K562 (cell line): ENCODE results near the gene GNG14. TPM values are rescaled to one million over a fixed set of nuclear protein-coding genes. Genes with fewer than 3 reads are reported as not detected.
"Not testable (repeated sequence)": the region's sequence is repeated elsewhere in the genome, so short reads cannot be mapped to it uniquely, and the experiment has no call there.

Experiments
- ATAC-seq: fragments of 200-7000 bp; cut with Tn5 transposase; 3 replicates; pipeline ENCODE4 v1.9.1; 2020; ENCODE audit warnings: moderate library complexity
- BruUV-seq: library from RNA; stranded (reverse); fragments of 400-500 nt; replicated peaks from 2 replicates; lab custom pipeline; 2021; lab: Mats Ljungman, UMichigan
- CTCF ChIA-PET: fragments of 300-600 bp; formaldehyde crosslinking; extraction: SDS; loops from one replicate; lab custom pipeline; 2021; ENCODE audit warnings: low intra/inter-chr PET ratio; lab: Yijun Ruan, JAX
- POLR2A ChIA-PET: fragments of 300-600, 350-650 bp; sonication (Branson Sonifier 250); formaldehyde crosslinking; extraction: SDS; loops from one replicate; lab custom pipeline; 2021; ENCODE audit warnings: antibody characterized with exemption, inconsistent platforms; lab: Yijun Ruan, JAX
- DNase-seq, 4 experiments: peaks; one replicate each; pipeline versions ENCODE4 v3.0.0 to v3.0.0-alpha.2; 2011 to 2018; ENCODE audit warnings: low spot score in 3 of 4, mixed read lengths in 3 of 4; ENCODE audit errors: extremely low read depth in 1 of 4
- FAIRE-seq: peaks from 2 replicates; lab custom pipeline; 2011; peaks lifted over from hg19 to GRCh38; lab: Jason Lieb, UNC
- H2AFZ ChIP-seq: 2 replicates; pipeline ENCODE4 v1.6.0; 2011; ENCODE audit warnings: low read depth, low read length, control low read depth, inconsistent platforms
- H3K27ac ChIP-seq: fragments of 200-600 bp; 3 replicates; pipeline ENCODE4 v1.8.0; 2011; ENCODE audit warnings: low read depth, mild to moderate bottlenecking, control low read depth, inconsistent platforms, low read length, moderate library complexity, mixed read lengths; ENCODE audit errors: extremely low read depth
- H3K27me3 ChIP-seq, 2 experiments: fragments of 300-600 bp in 1 of 2; 2 replicates in 1 of 2; 3 replicates in 1 of 2; pipeline versions ENCODE4 v1.6.0 to v1.8.0; 2011; ENCODE audit warnings: inconsistent platforms in 2 of 2, low read length in 2 of 2, mild to moderate bottlenecking in 1 of 2, mixed read lengths in 1 of 2, moderate library complexity in 1 of 2; ENCODE audit not compliant: control insufficient read depth in 2 of 2, insufficient read depth in 2 of 2
- H3K36me3 ChIP-seq: fragments of 300-600 bp; 3 replicates; pipeline ENCODE4 v1.8.0; 2011; ENCODE audit warnings: mild to moderate bottlenecking, low read length, inconsistent platforms; ENCODE audit not compliant: control insufficient read depth, insufficient read depth
- H3K4me1 ChIP-seq, 2 experiments: fragments of 200-600 bp in 1 of 2; replicated peaks in 1 of 2; 2 replicates in 1 of 2; 3 replicates in 1 of 2; pipeline versions ENCODE4 v1.5.1 to v1.8.0; 2011; ENCODE audit warnings: inconsistent platforms in 2 of 2, low read length in 2 of 2, mild to moderate bottlenecking in 1 of 2, mixed read lengths in 1 of 2, moderate library complexity in 1 of 2; ENCODE audit not compliant: control insufficient read depth in 2 of 2, insufficient read depth in 2 of 2
- H3K4me2 ChIP-seq: 2 replicates; pipeline ENCODE4 v1.6.1; 2011; ENCODE audit warnings: low read length, control low read depth, inconsistent platforms, mixed read lengths; ENCODE audit not compliant: insufficient read depth
- H3K4me3 ChIP-seq: fragments of 200-600 bp; sonication (generic), shearing (Covaris generic); 2 replicates; pipeline ENCODE4 v1.5.1; 2016; ENCODE audit warnings: control low read depth, inconsistent platforms
- H3K79me2 ChIP-seq: fragments of 200-600 bp; 3 replicates; pipeline ENCODE4 v1.8.0; 2011; ENCODE audit warnings: low read length, inconsistent platforms; ENCODE audit not compliant: control insufficient read depth, insufficient read depth
- H3K9ac ChIP-seq, 2 experiments: 2 replicates each; pipeline versions ENCODE4 v1.6.0 to v1.6.1; 2011; ENCODE audit warnings: low read depth in 2 of 2, low read length in 2 of 2, control low read depth in 1 of 2, inconsistent platforms in 1 of 2, mild to moderate bottlenecking in 1 of 2, mixed read lengths in 1 of 2; ENCODE audit not compliant: insufficient read depth in 1 of 2
- H3K9me1 ChIP-seq: one replicate; pipeline ENCODE4 v1.6.0; 2011; ENCODE audit warnings: inconsistent platforms, mild to moderate bottlenecking, low read length, moderate library complexity; ENCODE audit not compliant: control insufficient read depth, insufficient read depth
- H3K9me3 ChIP-seq: replicated peaks from 2 replicates; pipeline ENCODE4 v1.5.1; 2011; ENCODE audit warnings: low read depth, low read length, inconsistent platforms; ENCODE audit not compliant: control insufficient read depth, insufficient read depth
- H4K20me1 ChIP-seq: replicated peaks from 2 replicates; pipeline ENCODE4 v1.6.1; 2011; ENCODE audit warnings: low read length, inconsistent platforms, mixed read lengths; ENCODE audit not compliant: control insufficient read depth, insufficient read depth
- GTF2A2 ChIP-seq: IDR thresholded peaks from 2 replicates; pipeline ENCODE4 v1.6.1; 2016; ENCODE audit warnings: mild to moderate bottlenecking, missing genetic modification characterization, missing compliant biosample characterization
- ILF3 ChIP-seq: fragments of 450-650 bp; IDR thresholded peaks from 2 replicates; pipeline ENCODE4 v1.6.1; 2018; ENCODE audit warnings: antibody characterized with exemption, mild to moderate bottlenecking, moderate library complexity, borderline replicate concordance
- KLF1 ChIP-seq: fragments of 450-650 bp; IDR thresholded peaks from 2 replicates; pipeline ENCODE4 v1.6.1; 2016; ENCODE audit warnings: missing genetic modification characterization, missing compliant biosample characterization
- MECOM ChIP-seq: fragments of 250-450 bp; sonication (Bioruptor Pico); IDR thresholded peaks from 2 replicates; pipeline ENCODE4 v1.8.0; 2022; ENCODE audit warnings: inconsistent platforms
- MTF1 ChIP-seq: fragments of 250-450 bp; sonication (Bioruptor Pico); IDR thresholded peaks from 2 replicates; pipeline ENCODE4 v1.9.0; 2021; ENCODE audit warnings: moderate library complexity, mild to moderate bottlenecking, inconsistent platforms, borderline replicate concordance
- POLR2AphosphoS5 ChIP-seq: IDR thresholded peaks from 2 replicates; pipeline ENCODE4 v1.6.1; 2011; ENCODE audit warnings: mild to moderate bottlenecking, low read depth, low read length, moderate library complexity; ENCODE audit not compliant: control insufficient read depth, insufficient read depth
- PURB ChIP-seq: sonication (generic); formaldehyde crosslinking; IDR thresholded peaks from 2 replicates; pipeline ENCODE4 v1.9.0; 2021; ENCODE audit warnings: low read depth, mild to moderate bottlenecking, missing genetic modification reagents
- RB1 ChIP-seq: fragments of 450-650 bp; IDR thresholded peaks from 2 replicates; pipeline ENCODE4 v1.6.1; 2017; ENCODE audit warnings: low read depth, mild to moderate bottlenecking
- RHOXF2B ChIP-seq: fragments of 250-450 bp; sonication (Bioruptor Pico); conservative IDR thresholded peaks from 2 replicates; pipeline ENCODE4 v1.5.1; 2021
- RNF2 ChIP-seq: sonication (generic); IDR thresholded peaks from 2 replicates; pipeline ENCODE4 v1.6.1; 2016
- SUPT5H ChIP-seq: fragments of 450-650 bp; IDR thresholded peaks from 2 replicates; pipeline ENCODE4 v1.6.1; 2016
- TAF1 ChIP-seq: IDR thresholded peaks from 2 replicates; pipeline ENCODE4 v1.6.1; 2011; ENCODE audit warnings: mild to moderate bottlenecking, low read length, moderate library complexity; ENCODE audit not compliant: insufficient read depth, control insufficient read depth, severe bottlenecking; ENCODE audit errors: extremely low read depth
- TAL1 ChIP-seq: fragments of 450-650 bp; IDR thresholded peaks from 2 replicates; pipeline ENCODE4 v1.6.1; 2016; ENCODE audit warnings: mild to moderate bottlenecking
- ZEB2 ChIP-seq: fragments of 450-650 bp; IDR thresholded peaks from 2 replicates; pipeline ENCODE4 v1.6.1; 2016
- ZNF121 ChIP-seq: sonication (generic); formaldehyde crosslinking; conservative IDR thresholded peaks from 2 replicates; pipeline ENCODE4 v1.8.0; 2022; ENCODE audit warnings: missing genetic modification reagents
- ZNF707 ChIP-seq: fragments of 250-450 bp; sonication (Bioruptor Pico); conservative IDR thresholded peaks from 2 replicates; pipeline ENCODE4 v1.8.0; 2022; ENCODE audit warnings: inconsistent platforms, mild to moderate bottlenecking, moderate library complexity
- WGBS: fragments of 100-300 bp; shearing (Covaris generic); methylation state at CpG from one replicate; pipeline ENCODE4 v1.1.6; 2016; ENCODE audit warnings: low coverage, mixed read lengths; ENCODE audit not compliant: insufficient coverage; ENCODE audit errors: missing lambda C conversion rate; 5-methylcytosine and 5-hydroxymethylcytosine counted together
- in situ Hi-C: fragments of 300-500 bp; cut with MboI; formaldehyde crosslinking; loops from 4 replicates; pipeline ENCODE4 v1.15.0; 2018; ENCODE audit warnings: inconsistent platforms, mixed read lengths
- intact Hi-C: fragments of 100-400 bp; cut with micrococcal nuclease; formaldehyde crosslinking; loops from 2 replicates; pipeline ENCODE4 v1.14.2; 2022
- polyA plus RNA-seq, 8 experiments: library from polyadenylated mRNA; depleted of rRNA in 4 of 8; stranded (reverse) in 5 of 8; unstranded in 3 of 8; fragments of >200 nt; fragmentation: Nextera tagmentation in 2 of 8; fragmentation: Illumina TruSeq in 1 of 8; extraction: Ambion mirVana in 2 of 8; extraction: Trizol in 1 of 8; gene quantifications; 2 replicates each; pipeline versions ENCODE4 v1.2.1 to v1.2.3, GENCODE V29; 2011 to 2014; ENCODE audit warnings: inconsistent platforms in 1 of 8, missing spikeins in 1 of 8
- total RNA-seq, 7 experiments: library from RNA; depleted of rRNA in 6 of 7; stranded (reverse); fragments of >200 nt in 6 of 7; fragmentation: Illumina TruSeq in 2 of 7; extraction: Trizol in 2 of 7; gene quantifications; 2 replicates each; pipeline versions ENCODE4 v1.2.1 to v1.2.3, GENCODE V29; 2011 to 2021; ENCODE audit warnings: low replicate concordance in 1 of 7
- TF ChIP-seq, protein P1 (sequence below): fragments of 200-800 bp; sonication (Bioruptor generic); IDR thresholded peaks from 2 replicates; pipeline ENCODE4 v1.6.1; 2017; ENCODE audit warnings: missing genetic modification characterization, missing compliant biosample characterization

GNG14 gene
- total and polyA plus RNA-seq, 9 of the 15 experiments (the other 6 are each of a cell fraction or from before 2014, with no cell fraction given): not detected

- BruUV-seq, intact Hi-C loops, FAIRE-seq: not testable (repeated sequence)
These were observed 9.6 kb downstream of the GNG14 start for GRCh38 chr19:12697425-12697824.

GRCh38 chr19:12698138-12698537 is 10.3 kb downstream of the GNG14 start:
- CTCF ChIA-PET: no interaction called here
- peaks cover 62% of the 10 kb centered on the region for H3K36me3 ChIP-seq
- TF ChIP-seq KLF1 (tag): no peak
- TF ChIP-seq ILF3: no peak
- no peak for TF ChIP-seq RHOXF2B
- no peak for TF ChIP-seq ZNF121
- TF ChIP-seq ZEB2: no peak
- TF ChIP-seq RB1: no peak
- no peak for TF ChIP-seq TAF1
- no peak for TF ChIP-seq TAL1
- no peak for TF ChIP-seq MTF1 (CRISPR knock-in tag)
- TF ChIP-seq GTF2A2 (tag): no peak
- TF ChIP-seq, protein P1, sequence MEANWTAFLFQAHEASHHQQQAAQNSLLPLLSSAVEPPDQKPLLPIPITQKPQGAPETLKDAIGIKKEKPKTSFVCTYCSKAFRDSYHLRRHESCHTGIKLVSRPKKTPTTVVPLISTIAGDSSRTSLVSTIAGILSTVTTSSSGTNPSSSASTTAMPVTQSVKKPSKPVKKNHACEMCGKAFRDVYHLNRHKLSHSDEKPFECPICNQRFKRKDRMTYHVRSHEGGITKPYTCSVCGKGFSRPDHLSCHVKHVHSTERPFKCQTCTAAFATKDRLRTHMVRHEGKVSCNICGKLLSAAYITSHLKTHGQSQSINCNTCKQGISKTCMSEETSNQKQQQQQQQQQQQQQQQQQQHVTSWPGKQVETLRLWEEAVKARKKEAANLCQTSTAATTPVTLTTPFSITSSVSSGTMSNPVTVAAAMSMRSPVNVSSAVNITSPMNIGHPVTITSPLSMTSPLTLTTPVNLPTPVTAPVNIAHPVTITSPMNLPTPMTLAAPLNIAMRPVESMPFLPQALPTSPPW (CRISPR knock-in tag): no peak
- TF ChIP-seq PURB (CRISPR knock-in tag): no peak
- TF ChIP-seq ZNF707: no peak
- no peak for TF ChIP-seq MECOM (CRISPR knock-in tag)
- TF ChIP-seq RNF2: no peak

More at GRCh38 chr19:12697425-12697824, 9.6 kb downstream of the GNG14 start:
- CTCF ChIA-PET, H4K20me1 ChIP-seq, DNase-seq, H3K27me3 ChIP-seq, ATAC-seq, H3K9me3 ChIP-seq, H2AFZ ChIP-seq, H3K79me2 ChIP-seq, H3K9me1 ChIP-seq, in situ Hi-C loops: not testable (repeated sequence)
- Histone ChIP-seq H3K36me3 (peaks cover 62% of the 10 kb centered on the region), H3K4me2 (peak overlapping the region; percentile 91; the same call in 1 of the 2 replicates), H3K9ac (peak overlapping the region; percentile 50 to 68; a peak in 2 of 4 replicates), H3K4me1 (peaks cover 0 to 32% of the 10 kb centered on the region in 2 experiments; a peak in 3 of 5 replicates), H3K27ac (peak overlapping the region; percentile 69; the same call in 1 of the 3 replicates), H3K4me3 (peak overlapping the region; percentile 82)
- 95% methylated on average over 17 of the region's 22 CpGs for WGBS
- TF ChIP-seq POLR2AphosphoS5 (0 out of 2 replicates have a peak, but pooled peaks have one; percentile 14), SUPT5H (0 out of 2 replicates have a peak, but pooled peaks have one; percentile 18)
- POLR2A ChIA-PET: interaction anchor here (0.6 to 2.6 kb wide), 4 partner anchors 12 to 557 kb away, joined by 4 to 21 read pairs (median 5); partner anchors contain the start of gene ZNF20

More at GRCh38 chr19:12698138-12698537, 10.3 kb downstream of the GNG14 start:
- peaks cover 7% of the 10 kb centered on the region; the same call in 2 of the 3 replicates for H3K79me2 ChIP-seq
- DNase-seq (no peak), FAIRE-seq (no peak), ATAC-seq (no peak)
- H3K27me3 ChIP-seq: no peaks in the 10 kb centered on the region; a peak in 1 of 5 replicates
- WGBS: 75% methylated on average over 6 of the region's 6 CpGs
- no peak overlapping the region for H3K4me2 ChIP-seq
- BruUV-seq: no TSS peak
- peaks cover 0 to 34% of the 10 kb centered on the region in 2 experiments; a peak in 3 of 5 replicates for H3K4me1 ChIP-seq
- no peak overlapping the region for H3K27ac ChIP-seq
- H3K9ac ChIP-seq: no peak overlapping the region
- H2AFZ ChIP-seq: no peak overlapping the region
- H3K9me3 ChIP-seq: no peaks in the 10 kb centered on the region
- no peaks in the 10 kb centered on the region for H4K20me1 ChIP-seq
- in situ Hi-C loops (no loop called here), intact Hi-C loops (no loop called here)
- POLR2A ChIA-PET: interaction anchor here (0.6 to 1.9 kb wide), 4 partner anchors 9 to 558 kb away, joined by 3 to 5 read pairs (median 4); partner anchors contain the start of genes ZNF20, ZNF490 and ZNF791
- H3K9me1 ChIP-seq: peaks cover 2% of the 10 kb centered on the region
- no peak overlapping the region for H3K4me3 ChIP-seq
